DND-41 (cell line): ENCODE measurements around the gene TAF4.

Experiments used
- EZH2 ChIP-seq: IDR thresholded peaks from 3 replicates; pipeline ENCODE4 v1.6.1; 2012; ENCODE audit warnings: borderline replicate concordance, low read depth, mild to moderate bottlenecking, moderate library complexity, low read length, inconsistent platforms; ENCODE audit not compliant: severe bottlenecking
- TF ChIP-seq, protein P1 (sequence below): IDR thresholded peaks from 2 replicates; pipeline ENCODE4 v1.5.1; 2012; ENCODE audit warnings: borderline replicate concordance, low read length, moderate library complexity, mild to moderate bottlenecking; ENCODE audit not compliant: poor library complexity, severe bottlenecking; ENCODE audit errors: extremely low read depth

DNA sequence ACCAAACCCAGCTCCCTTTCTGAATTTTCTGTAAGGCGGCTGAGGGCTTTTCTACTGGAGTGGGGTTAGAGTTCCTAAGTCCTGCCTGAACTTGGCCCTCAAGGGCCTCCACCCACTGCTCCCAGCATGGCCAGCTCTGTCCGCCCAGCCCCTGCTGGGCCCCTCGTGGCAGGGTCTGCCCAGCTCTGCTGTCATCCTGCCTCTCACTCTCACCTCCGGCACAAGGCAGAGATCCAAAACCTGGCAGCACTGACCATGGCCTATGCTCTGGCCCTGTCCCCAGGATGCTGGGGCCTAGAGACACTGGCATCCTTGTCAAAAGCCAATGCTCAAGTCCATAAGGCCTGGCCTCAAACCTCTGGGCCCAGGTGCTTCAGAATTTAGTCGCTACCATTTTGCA lies 61.1 kb downstream of the TAF4 start:
- TF ChIP-seq, protein P1, sequence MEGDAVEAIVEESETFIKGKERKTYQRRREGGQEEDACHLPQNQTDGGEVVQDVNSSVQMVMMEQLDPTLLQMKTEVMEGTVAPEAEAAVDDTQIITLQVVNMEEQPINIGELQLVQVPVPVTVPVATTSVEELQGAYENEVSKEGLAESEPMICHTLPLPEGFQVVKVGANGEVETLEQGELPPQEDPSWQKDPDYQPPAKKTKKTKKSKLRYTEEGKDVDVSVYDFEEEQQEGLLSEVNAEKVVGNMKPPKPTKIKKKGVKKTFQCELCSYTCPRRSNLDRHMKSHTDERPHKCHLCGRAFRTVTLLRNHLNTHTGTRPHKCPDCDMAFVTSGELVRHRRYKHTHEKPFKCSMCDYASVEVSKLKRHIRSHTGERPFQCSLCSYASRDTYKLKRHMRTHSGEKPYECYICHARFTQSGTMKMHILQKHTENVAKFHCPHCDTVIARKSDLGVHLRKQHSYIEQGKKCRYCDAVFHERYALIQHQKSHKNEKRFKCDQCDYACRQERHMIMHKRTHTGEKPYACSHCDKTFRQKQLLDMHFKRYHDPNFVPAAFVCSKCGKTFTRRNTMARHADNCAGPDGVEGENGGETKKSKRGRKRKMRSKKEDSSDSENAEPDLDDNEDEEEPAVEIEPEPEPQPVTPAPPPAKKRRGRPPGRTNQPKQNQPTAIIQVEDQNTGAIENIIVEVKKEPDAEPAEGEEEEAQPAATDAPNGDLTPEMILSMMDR: no peak
- TF ChIP-seq EZH2: no peak
